GM19324 (cell line): ENCODE results near the gene GPN3.
"Not testable (repeated sequence)": the region's sequence is repeated elsewhere in the genome, so short reads cannot be mapped to it uniquely, and the experiment has no call there.

Experiments
- ATAC-seq: cut with Tn5 transposase; IDR thresholded peaks from one replicate; pipeline ENCODE4 v1.9.1; 2021; ENCODE audit warnings: mild to moderate bottlenecking, moderate library complexity; ENCODE audit not compliant: unreplicated experiment, low FRiP score

Gene GPN3

GRCh38 chr12:110468214-110469048 lies at the start of gene GPN3, which contains the start of gene FAM216A:
GPN3 (minus strand) TSS chr12:110468257; CDS start chr12:110468203, 54 bp downstream.
FAM216A (plus strand) TSS chr12:110468845; CDS start chr12:110468876, 31 bp downstream.
- peak; percentile 80 for ATAC-seq

- no peak for ATAC-seq
Observed at GRCh38 chr12:110516995-110517394, 48.9 kb upstream of the GPN3 start.

DNA sequence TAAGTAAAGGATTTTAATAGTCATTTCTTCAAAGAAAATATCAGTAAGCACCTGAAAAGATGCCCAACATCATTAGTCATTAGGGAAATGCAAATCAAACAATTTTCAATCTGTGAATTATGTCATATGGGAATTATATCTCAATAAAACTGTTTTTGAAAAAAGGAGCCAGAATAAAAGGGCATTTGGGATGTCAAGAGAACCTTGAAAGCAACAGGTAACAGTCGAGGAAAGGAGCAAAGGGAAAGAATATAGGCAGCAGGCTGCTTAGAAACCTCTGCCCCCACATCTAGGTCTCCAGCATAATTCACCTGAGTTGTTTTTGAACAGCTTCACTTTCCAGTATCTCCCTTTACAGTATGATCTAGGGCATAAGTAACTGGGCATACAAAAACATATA lies 46.3 kb upstream of the GPN3 start:
- no peak for ATAC-seq

- no peak for ATAC-seq
Observed at GRCh38 chr12:110513842-110514241, 45.8 kb upstream of the GPN3 start.

GRCh38 chr12:110508071-110508586 lies 40.1 kb upstream of the GPN3 start:
- ATAC-seq, result no peak

- no peak for ATAC-seq
Observed at GRCh38 chr12:110505332-110505731, 37.3 kb upstream of the GPN3 start.

DNA sequence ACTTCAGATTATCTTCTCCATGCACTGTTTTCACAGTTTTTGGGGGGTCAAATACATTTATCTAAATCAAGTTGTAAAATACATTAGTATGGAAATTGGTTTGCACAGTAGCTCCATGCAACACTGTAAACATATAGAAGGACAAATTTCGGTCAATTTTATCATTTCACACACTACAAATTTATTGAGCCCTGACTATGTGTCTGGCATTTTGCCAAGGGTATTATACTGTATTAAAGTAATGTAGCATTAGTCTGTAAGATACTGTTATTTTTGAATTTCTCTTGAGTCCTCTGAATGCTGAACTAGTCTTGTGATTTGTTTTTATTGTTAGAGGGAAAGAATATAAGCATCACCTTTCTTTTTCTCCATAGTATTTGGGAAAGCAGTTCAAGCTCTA lies 35.4 kb upstream of the GPN3 start:
- ATAC-seq, result no peak

- peak; percentile 95 for ATAC-seq
Observed at GRCh38 chr12:110501752-110502738, 34.0 kb upstream of the GPN3 start, which contains the start of the genes RAD9B and VPS29. RAD9B (plus strand) TSS chr12:110502331; CDS start chr12:110502338, 7 bp downstream. VPS29 (minus strand) TSS chr12:110502111; CDS start chr12:110502051, 60 bp downstream.

GRCh38 chr12:110501399-110501751 lies 33.3 kb upstream of the GPN3 start:
- peak; percentile 6 for ATAC-seq

DNA sequence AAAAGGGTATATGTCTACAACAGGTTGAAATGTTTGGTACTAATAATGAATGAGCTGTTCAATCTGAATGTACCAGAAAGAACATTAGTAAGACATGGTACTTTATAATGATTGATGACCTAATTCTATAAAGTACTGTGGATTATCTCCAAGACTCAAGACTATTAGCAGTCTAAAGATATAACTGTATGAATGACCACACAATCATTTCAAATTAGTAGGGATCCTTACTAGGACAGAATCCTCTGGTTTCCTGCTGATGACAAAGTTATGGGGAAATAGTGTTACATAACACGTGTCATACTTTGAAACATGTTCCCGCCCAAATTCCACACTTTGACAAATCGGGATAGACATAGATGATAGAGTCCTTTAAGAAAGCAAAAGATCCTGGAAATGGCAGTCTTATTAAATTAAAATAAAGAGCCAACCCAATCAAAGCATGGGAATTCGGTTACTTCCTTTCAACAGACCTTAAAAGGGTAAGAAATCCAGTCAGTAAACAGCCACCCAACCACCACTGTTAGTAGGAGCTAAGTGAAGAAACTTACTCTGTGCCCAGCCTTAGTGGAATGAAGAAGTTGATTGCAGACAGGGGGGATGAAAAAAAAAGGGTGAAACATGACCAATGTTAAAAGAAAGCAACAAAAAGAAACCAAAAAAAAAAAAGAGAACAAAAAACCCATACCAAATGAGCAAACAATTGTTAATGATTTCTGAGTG lies 31.1 kb upstream of the GPN3 start:
- no peak for ATAC-seq

- ATAC-seq, result no peak
Observed at GRCh38 chr12:110475426-110475825, 7.4 kb upstream of the GPN3 start.

DNA sequence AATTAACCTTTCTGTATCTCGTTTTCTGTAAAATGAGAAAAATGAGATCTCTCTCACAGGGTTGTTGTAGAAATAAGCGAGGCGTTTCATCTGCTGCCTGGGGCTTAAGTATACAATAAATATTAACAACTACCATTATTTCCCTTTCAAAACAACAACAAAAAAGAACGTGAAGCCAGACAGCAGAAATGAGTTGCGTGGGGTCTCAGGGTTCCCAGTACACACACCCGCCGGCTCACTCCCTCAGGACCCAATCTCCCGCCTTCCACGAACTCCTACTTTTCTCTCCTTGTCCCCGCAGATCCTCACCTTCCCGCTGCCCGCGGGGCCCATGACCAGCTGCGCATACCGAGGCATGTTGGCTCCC lies 227 bp downstream of the GPN3 start:
- ATAC-seq, result no peak

GRCh38 chr12:110466791-110467190 lies 1.3 kb downstream of the GPN3 start:
- ATAC-seq, result no peak

- not testable (repeated sequence) for ATAC-seq
Observed at GRCh38 chr12:110465765-110466164, 2.3 kb downstream of the GPN3 start.

- ATAC-seq, result no peak
Observed at GRCh38 chr12:110465024-110465423, 3.0 kb downstream of the GPN3 start.

GRCh38 chr12:110461189-110461588 lies 6.9 kb downstream of the GPN3 start:
- ATAC-seq, result not testable (repeated sequence)

GRCh38 chr12:110458756-110459155 lies 9.3 kb downstream of the GPN3 start:
- ATAC-seq, result no peak

DNA sequence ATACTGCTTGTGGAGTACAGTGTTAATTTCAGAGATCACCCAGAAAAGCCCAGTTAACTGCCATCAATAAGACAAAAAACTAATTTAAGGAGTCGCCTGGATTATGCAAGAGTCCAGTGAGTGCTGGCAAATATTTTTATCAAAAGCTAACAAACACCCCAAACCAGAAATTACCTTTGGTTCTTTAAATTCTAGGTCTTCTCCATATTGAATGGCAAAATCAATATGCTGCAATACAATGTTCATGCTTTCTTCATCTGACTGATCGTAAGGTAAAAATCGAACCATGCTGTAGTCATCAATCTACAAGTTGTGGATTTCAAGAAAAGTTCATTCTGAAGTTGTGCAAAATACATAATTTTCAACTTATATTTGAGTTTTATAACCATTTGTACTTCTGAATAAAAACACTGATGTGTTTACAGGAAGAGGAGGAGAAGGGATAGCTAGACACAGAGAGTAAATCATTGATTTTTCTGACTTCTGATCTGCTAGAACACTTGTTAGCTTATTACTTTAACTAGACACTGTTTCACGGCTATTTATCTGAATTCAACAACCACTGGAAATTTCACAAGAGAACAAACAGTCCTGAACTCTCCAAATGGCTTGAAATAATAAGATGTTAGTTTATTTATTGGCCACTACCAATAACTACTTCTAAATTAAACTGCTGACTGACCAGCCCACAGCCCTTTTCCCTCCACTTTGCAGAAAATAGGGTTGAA lies 14.3 kb downstream of the GPN3 start:
- ATAC-seq, result no peak

DNA sequence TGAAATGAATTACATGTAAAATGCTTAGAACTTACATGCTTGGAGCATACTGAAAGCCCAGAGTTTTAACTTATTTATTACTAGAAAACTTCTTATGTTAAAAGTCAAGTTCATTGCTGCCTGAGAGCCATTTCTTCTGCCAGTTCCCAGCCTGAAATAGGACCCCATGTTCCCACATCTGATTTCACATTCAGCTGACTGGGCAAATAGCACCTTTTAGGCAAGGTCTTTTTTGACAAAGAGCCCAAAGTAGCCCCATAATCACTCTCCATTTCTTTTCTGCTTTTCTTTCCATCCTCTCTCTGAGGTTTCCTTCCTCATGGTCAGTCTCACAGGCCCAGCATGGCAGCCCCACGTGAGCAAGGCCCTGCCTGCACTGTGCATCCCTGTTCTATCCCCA lies 16.8 kb downstream of the GPN3 start:
- no peak for ATAC-seq
